HG03571 (cell line): ENCODE measurements around the gene BANP.
"Not testable (repeated sequence)": the region's sequence is repeated elsewhere in the genome, so short reads cannot be mapped to it uniquely, and the experiment has no call there.

Experiments used
- ATAC-seq: cut with Tn5 transposase; IDR thresholded peaks from one replicate; pipeline ENCODE4 v1.9.1; 2021; ENCODE audit not compliant: unreplicated experiment

Gene BANP

GRCh38 chr16:88117476-88117868, 166.2 kb downstream of the BANP start:
- ATAC-seq: no peak

- no peak for ATAC-seq
Observed at GRCh38 chr16:88118376-88118775, 167.1 kb downstream of the BANP start.

DNA sequence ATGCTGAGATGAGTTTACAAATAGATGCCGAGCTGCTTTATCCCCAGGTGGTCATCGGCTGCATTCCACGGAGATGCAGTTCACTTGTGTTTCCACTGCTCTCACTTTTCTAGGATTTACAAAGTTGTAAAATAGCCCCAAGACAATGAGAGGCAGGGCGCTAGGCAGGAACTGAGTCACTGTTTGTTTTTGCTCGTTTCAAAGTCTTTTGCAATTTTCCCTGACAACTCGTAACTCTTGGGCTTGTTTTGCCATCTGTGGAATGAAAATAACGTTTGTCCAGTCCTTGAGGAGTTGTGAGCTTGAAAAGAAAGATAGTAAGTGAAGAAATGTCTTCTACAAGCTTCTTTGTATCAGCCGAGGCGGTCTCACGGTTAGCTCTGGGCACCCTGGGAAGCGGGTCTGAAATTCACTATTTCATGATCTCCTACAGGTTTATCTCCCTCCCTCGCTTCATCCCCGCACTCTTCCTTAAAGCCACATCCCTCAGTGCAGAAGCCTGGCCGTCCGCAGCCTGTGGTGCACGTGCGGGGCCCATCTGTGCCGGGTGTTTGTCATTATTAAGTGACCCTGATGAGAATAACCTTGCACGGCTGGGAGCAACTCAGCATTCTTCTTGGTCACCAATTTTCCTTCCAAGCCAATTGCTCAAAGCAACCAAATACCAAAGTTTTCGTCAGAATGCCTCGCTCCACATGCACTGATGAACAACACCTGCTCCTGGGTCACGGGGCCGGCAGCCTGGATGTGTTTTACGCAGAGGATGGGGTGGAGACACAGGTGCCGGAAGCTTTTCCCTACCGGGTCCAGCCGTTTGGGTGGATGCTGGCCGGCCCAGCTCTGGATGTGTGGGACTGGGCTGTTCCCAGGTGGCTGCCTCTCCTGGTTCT, 167.9 kb downstream of the BANP start:
- ATAC-seq: not testable (repeated sequence)

DNA sequence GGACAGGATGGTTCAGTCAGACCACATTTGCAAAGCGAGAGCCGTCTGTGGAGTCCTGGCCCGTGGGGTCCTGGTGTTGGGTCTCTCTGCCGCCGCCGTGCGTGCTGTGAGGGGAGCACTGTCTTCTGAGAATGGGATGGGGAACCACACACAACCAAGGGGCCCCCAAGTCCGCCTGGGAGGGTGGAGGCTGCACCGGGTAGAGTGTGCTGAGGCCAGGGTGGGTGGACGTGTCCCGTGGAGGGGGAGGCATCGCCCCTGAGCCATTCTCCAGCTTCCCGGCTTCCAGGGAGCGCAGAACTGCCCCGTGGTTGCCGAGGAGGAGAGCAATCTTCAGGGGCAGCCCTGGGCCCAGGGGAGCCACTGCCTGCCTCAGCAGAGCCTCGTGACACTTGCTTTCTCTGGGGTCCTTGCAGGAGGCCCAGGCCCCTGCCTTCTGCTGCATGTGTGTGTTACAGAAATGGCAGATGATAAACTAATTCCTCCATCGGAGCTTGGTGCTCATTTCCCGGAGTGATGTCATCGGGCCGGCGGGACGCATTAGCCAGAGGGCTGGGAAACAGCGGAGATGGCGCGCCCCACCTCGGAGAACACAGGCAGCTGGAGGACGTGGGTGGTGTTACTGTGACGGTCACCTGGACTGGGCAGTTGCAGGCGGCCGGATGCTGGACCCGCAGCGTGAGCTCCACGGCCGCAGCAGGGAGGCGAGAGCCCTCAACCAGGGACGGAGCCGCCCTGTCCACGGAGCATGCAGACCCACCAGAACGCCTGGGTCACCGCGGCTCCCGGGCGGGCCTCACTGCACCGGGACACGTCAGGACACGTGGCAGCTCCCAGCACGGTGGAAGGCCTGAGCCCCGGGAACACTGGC, 168.9 kb downstream of the BANP start:
- ATAC-seq: not testable (repeated sequence)

DNA sequence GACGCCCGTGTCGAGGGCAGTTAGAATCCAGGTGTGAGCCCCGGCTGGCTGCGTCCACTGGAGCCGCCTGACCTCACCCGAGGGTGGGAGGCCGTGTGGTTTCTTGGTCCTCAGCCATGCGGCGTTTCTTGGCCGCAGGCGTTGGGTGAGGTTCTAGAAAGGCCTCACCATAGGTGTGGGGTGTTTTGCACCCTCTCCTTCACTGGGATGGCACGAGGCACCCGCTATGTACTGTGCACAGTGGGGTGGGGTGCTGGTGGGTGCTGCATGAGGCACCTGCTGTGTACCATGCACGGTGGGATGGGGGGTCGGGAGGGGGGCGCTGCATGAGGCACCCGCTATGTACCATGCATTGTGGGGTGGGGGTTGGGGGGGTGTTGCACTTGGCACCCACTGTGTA, 169.6 kb downstream of the BANP start:
- ATAC-seq: no peak

GRCh38 chr16:88121391-88121790, 170.2 kb downstream of the BANP start:
- ATAC-seq: not testable (repeated sequence)

- ATAC-seq: no peak
Observed at GRCh38 chr16:88121886-88122580, 170.8 kb downstream of the BANP start.
